GM21825 (cell line): ENCODE results near the gene GAS6.
"Not testable (repeated sequence)": the region's sequence is repeated elsewhere in the genome, so short reads cannot be mapped to it uniquely, and the experiment has no call there.

Experiments used
- ATAC-seq: cut with Tn5 transposase; IDR thresholded peaks from one replicate; pipeline ENCODE4 v1.9.1; 2021; ENCODE audit warnings: mild to moderate bottlenecking, moderate library complexity; ENCODE audit not compliant: unreplicated experiment

GAS6 gene

GRCh38 chr13:113842336-113843062 lies 21.4 kb downstream of the GAS6 start:
- ATAC-seq, result no peak

DNA sequence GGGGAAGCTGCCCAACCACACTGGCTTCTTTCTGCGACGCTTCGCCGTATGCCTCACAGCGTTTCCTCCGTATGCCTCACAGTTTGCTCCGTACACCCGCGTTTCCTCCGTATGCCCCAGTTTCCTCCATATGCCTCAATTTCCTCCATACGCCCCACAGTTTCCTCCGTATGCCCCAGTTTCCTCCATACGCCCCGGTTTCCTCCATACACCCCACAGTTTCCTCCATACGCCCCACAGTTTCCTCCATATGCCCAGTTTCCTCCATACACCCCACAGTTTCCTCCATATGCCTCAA lies 22.6 kb downstream of the GAS6 start:
- no peak for ATAC-seq

- no peak for ATAC-seq
Measured at GRCh38 chr13:113840541-113841352, 23.1 kb downstream of the GAS6 start.

- no peak for ATAC-seq
Measured at GRCh38 chr13:113839536-113840204, 24.2 kb downstream of the GAS6 start.

DNA sequence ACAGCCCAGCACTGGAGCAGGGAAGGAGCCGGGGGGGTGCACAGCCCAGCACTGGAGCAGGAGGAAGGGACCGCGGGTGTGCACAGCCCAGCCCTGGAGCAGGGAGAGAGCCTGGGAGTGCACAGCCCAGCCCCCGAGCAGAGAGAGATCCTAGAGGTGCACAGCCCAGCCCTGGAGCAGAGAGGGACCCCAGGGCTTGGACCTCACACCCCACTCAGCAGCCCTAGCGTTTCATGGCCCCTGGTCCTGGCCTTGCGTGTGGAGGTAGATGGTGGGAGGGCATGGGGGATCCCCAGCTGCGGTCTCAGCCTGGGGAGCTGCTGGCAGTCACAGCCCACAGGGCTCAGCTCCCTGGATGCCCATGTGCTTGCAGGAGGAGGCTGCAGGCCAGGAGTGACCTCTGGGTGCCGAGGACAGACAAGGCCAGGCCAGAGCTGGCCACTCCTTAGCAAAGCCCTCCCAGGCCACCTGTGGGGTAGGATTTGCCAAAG lies 25.1 kb downstream of the GAS6 start:
- ATAC-seq, result no peak

DNA sequence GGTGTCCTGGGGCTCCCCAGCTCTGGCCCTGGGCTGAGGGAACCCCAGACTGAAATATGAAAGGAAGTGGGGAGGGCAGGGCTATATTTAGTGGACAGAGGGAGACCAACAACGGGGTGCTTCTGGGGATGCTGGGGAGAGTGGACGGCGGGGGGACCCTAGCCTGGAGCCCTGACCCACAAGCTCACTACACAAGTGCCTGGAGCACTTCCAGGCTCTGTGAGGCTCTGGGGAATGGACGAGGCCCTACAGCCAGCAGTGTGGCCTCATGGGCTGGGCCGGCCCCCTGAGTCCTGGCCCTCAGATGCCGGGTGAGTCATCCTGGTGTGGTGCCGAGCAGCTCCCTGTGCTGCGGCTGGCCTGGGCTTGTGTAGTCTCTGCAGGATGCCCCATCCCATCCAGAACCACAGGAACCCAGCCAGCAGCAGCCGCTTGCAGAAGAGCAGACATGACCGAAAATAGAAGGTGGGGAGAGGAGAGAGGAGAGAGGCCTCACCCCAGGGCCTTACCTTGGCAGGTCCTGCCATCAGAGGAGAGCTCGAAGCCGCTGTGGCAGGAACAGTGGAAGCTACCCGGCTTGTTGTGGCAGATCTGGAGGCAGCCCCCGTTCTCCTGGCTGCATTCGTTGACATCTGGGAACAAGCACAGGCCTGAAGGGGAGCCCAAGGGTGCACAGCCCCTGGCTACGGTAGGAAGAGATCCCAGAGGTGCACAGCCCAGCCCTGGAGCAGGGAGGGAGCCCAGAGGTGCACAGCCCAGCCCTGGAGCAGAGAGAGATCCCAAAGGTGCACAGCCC lies 26.1 kb downstream of the GAS6 start:
- no peak for ATAC-seq

- ATAC-seq, result no peak
Measured at GRCh38 chr13:113836768-113837559, 26.9 kb downstream of the GAS6 start.

GRCh38 chr13:113835461-113836270 lies 28.2 kb downstream of the GAS6 start:
- no peak for ATAC-seq

DNA sequence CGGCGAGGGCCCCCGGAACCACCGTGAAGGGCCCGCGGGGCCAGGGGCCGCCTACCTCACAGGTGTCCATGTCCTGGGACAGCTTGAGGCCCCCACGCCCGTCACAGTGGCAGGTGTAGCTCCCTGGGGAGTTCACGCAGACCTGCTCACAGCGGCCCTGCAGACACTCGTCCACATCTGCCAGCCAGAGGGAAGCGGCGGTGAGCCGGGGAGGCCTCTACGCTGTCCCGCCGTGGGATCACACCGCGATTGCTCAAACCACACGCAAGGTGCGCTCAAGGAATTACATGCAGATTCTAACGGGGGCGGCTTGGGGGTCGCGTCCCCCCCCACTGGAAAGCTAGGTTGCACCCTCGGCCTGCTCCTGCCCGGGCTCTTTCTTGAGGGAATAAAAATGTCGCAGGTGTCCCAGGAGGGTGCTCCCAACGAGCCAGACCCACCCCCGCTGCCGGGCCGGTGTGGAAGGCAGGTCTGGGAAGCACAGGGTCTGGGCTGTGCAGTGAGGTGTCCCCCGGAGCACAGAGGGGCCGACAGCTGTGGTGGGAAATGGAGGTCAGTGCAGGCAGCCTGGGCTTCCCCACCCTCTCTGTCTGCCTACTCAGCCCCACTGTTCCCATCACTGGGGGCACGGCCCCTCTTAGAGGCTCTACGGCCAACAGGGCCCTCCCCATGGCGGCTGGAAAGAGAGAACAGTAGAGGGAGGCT lies 29.2 kb downstream of the GAS6 start:
- ATAC-seq, result no peak

DNA sequence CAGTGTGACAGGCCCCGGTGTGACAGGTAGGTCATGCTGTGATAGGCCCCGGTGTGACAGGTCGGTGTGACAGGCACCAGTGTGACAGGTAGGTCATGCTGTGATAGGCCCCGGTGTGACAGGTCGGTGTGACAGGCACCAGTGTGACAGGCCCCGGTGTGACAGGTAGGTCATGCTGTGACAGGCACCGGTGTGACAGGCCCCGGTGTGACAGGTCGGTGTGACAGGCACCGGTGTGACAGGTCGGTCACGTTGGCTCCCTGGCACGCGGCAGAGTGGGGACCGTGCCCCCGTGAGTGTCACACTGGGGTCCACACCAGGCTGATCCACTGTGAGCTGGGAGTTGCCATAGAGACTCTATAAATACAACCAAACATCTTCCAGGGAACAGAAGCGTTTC lies 29.9 kb downstream of the GAS6 start:
- ATAC-seq, result not testable (repeated sequence)

GRCh38 chr13:113833111-113833830 lies 30.6 kb downstream of the GAS6 start:
- no peak for ATAC-seq

GRCh38 chr13:113832631-113833030 lies 31.2 kb downstream of the GAS6 start:
- no peak for ATAC-seq

- no peak for ATAC-seq
Measured at GRCh38 chr13:113832205-113832604, 31.7 kb downstream of the GAS6 start.

DNA sequence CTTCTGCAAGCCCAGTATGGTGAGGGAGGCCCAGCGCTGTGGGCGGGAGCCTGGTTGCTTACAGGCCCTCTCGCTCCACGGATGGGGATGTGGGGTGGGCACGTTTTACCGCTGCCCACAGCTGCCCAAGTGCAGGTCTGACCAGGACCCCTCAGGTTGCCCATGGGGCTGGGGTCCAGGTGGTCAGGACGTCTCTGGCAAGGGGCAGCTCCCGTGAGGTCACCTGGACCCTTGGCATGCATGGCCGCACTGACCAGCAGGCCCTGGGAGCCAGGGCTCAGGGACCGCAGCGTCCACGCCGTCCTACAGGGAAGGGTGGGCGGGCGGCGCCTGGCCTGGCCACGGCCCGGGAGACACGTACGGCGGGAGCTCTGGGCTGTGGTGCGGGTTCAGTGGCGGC lies 32.8 kb downstream of the GAS6 start:
- no peak for ATAC-seq

- not testable (repeated sequence) for ATAC-seq
Measured at GRCh38 chr13:113830426-113830950, 33.4 kb downstream of the GAS6 start.

DNA sequence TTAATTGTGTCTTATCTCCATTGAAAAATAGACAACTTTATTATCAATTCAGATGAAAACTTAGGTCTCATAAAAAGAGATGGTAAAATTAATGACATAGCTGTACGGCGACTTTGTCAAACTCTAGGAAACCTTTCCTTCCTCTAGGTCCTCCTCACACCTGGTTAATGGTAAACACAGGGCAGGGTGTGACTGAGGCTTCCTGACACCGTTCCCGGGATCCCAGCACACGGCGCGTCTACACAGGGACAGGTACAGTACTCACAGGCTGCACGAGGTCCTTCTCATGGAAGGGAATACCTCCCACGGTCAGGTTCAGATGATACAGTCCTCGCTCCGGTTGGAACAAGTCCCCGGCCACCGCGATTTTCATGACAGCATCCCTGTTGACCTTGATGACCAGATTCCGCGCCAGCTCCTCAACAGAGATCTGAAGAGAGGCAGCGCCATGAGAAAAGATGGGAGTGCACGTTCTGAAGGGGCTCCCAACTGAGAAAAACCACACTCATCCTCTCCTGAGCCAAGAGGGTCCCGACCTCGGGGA lies 35.5 kb downstream of the GAS6 start:
- ATAC-seq, result no peak

GRCh38 chr13:113827021-113827420 lies 36.9 kb downstream of the GAS6 start:
- ATAC-seq, result no peak

DNA sequence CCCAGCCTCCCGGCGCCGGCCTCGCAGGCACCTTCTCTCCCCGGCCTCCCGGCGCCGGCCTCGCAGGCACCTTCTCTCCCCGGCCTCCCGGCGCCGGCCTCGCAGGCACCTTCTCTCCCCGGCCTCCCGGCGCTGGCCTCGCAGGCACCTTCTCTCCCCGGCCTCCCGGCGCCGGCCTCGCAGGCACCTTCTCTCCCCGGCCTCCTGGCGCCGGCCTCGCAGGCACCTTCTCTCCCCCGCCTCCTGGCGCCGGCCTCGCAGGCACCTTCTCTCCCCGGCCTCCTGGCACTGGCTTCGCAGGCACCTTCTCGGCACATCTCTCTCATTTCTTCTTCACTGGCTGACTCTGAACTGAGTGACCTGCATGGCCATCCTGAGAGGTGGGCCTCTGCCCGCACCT lies 37.4 kb downstream of the GAS6 start:
- not testable (repeated sequence) for ATAC-seq
